NCI-H2196 (cell line): Measurements from ENCODE around the gene EMP2.
"Not testable (repeated sequence)": the region's sequence is repeated elsewhere in the genome, so short reads cannot be mapped to it uniquely, and the experiment has no call there.

Experiments
- DNase-seq: peaks from one replicate; lab custom pipeline; 2025; ENCODE audit not compliant: unreplicated experiment; lab: John Stamatoyannopoulos, UW

The EMP2 gene

DNA sequence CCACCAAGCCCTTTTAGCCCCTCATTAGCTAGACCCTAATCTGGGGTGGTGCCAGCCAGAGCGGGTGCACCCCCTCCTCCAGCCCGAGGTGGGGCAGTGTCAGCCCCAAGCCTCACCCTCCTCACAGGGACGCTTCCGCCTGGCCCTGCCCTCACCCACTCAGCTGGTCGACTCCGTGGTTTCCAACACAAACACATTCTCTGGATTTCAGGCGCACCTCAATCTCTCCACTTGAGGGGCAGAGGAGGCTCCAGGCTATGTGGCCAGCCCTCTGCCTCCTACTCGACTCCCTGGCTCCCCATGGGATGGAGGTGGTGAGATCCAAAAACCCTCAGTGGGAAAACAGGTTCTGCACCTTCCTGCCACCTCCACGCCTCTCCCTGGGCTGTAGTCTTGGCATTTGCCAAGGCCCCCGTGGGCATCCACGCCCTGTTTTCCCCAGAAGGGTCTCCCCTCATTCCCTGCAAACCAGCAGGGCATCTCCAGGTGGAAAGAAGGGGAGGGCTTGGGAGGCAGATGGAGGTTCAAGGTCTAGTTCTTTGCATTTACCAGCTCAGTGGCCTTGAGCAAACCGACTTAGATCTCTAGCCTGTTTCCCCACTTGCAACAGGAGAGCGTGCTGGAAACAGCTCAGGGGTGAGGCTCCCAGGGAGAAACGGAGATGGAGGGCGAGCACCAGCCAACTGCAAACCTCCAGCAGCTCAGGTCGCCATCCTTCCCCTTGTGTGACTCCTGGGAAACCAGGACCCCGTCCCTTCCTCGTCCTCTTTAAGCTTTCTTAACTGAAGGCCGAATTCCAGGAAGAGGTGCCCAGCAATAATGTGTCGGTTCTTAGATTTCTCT is 1.7 kb downstream of the EMP2 start:
- no peak for DNase-seq

DNA sequence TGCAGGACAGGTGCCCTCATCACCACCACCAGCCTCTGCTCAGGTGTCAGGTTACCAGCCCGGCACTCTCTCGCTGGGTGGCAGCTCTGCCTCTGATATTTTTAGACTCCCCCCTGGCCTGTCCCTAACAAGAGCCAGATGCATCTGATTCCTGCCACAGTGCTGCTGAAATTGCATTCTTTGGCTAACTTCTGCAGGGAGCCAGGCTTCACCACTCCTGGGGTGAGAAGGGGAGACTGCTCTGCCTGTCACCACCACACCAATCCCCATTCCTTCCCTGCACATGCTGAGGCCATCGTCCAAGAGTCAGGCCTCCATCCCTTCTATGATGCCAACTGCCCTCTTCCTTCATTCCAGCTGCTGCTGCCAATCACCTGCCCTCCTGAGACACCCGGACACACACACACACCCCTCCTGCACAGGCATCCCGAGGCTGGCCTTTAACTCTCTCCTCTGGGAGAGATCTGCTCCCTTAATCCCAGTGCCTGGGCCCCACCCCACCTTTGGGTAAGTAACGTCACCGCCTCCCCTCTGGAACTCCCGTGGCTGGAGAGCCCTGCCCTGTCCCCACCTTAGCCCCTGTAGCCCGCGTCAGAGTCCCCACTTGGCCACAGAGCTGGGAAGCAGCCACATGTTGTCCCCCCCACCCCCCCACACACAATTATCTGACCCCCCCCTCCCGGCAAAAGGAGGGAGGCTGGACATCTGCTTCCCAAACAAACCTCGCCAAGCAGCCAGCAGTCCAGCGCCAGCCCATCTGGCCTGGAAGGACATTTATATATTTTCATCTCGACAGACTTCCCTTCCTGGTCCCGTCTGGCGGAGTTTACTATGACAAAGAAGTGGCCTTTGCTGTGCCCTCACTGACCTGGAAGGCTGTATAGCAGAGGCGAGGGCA is 2.8 kb downstream of the EMP2 start:
- DNase-seq = peak; percentile 41

DNA sequence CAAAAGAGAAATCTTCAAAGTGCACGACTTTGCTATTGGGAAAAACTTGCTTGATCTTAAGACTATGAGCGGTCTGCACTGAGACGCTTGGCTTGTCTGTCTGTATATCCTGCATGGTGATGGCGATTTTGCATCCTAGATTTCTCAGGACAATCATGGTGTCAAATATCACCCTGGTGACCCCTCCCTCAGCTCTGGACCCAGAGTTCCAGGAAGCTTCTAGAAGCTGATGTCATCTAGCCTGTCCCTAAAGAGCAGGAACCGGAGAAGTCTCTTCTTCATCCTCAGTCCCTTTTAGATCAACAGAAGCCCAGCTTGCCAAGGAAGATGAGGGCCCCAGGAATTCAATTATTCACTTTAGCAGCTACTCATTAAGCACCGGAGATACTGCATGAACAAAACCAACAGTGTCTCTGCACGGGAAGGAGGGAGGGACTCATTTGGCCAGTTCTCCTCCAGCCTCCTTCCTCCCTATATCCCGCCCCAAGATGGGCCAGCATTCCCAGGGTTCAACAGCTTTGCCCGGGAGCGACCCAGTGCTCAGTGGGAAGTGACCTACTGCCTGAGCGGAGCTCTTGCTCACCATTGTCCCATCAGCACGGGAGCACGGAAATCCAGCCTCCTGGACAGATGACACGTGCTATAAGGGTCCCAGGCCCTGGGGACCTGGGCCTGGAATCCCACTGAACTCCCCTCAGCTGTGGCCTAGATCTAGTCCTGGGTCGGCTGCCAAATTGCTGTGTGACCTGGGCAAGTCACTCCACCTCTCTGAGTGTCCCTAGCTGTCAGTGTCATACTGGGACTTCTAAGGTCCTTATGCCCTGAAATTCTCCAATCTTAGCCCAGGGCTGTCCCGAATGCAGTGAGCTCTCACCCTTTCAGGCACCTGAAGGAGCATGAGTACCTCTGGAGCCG is 3.8 kb downstream of the EMP2 start:
- DNase-seq = no peak

DNA sequence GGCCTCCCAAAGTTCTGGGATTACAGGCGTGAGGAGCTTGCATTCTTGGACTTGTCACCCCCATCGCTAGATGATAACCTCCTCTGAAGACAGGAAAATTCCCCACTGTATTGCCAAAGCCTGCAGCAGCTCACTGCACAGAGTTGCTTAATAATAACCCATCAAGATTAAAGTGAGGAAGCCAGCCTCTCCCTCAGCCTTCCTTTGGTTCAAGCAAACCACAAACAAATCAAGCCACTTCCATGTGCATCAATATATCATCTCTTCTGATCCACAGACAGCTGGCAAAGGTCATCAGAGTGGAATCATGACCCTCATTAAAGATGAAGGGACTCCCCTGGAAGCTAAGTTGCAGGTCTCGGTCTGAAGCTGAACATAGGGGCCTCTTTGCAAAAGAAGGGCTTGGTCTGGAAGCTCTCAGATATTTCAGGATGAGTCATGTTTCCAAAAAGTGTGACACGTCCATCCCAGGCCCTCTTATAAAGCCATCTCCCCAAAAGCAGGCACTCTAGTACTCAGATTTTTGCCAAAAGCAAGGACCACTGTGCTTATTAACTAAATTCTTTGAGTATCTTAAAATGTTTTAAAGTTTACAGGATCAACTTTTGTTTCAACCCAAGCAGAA is 4.8 kb downstream of the EMP2 start:
- DNase-seq = no peak

DNA sequence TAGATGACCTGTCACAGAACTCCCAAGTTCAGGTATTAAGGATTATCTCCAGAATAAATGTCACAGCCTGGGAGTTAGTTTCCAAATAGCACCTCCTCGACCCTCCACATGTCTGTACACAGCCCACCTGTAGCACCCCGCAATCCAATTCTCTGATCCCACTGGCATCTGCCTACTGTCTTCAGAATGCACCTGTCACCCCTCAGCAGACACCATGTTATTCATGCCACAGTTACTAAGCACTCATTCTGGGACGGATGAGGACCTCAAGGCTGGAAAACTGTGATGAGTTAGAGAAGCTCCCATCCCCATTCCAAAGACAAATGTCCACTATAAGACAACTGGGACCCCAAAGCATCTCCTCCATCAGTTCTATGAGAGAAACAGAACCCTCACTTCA is 7.8 kb downstream of the EMP2 start:
- DNase-seq = no peak

DNA sequence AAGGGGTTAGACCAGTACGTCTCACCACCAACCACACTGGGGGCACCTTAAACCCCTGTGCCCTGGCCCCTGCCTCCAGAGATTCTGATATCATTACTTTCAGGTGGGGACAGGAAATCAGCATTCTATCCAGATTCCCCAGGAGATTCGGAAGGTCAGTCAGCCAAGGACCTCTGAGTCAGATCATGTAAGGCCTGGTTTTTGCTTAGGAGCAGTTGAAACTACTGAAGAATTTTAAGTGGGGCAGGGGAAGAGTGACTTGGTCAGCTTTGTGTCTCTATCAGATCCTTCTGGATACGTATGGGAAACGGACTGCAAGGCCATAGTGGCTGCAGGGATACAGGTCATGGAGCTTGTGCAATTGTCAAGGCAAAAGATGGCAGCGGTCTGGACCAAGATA is 9.0 kb downstream of the EMP2 start:
- no peak for DNase-seq

DNA sequence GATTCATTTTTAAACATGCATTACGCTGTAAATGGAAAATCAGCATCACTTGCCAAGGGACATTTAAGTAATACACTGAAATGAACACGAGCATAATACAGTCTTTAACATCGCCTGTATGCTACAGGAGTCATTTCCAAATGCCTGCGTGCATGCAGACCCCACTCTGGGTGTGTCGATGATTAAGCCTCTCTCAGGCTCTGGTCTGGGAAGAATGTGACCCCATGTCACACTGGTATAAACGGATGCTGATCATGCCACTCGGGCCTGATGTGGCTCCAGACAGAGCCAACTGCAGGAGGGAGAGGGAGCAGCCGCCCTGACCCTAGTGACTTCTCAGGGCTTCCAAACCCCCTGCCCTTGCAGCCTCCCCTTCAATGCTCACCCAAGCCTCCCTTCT is 10.8 kb downstream of the EMP2 start:
- DNase-seq = no peak

DNA sequence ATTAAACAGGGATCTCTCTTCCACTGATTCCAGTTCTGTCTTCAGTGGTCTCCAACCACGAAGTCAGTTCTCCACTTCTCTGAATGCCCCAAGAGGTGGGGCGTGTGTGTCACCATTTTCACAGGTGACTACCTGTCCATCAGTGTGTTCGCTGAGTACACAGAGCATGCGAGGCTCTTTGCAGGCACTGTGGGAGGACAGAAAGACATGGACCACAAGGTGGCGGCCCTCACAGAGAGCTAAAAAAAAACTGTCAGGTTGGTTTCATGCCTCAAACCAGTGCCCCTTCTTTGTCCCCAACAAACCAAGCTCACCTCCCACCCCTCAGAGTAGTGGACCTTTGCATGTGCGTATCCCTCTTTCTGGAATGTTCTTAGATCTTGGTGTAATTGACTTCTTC is 13.8 kb downstream of the EMP2 start:
- no peak for DNase-seq

DNA sequence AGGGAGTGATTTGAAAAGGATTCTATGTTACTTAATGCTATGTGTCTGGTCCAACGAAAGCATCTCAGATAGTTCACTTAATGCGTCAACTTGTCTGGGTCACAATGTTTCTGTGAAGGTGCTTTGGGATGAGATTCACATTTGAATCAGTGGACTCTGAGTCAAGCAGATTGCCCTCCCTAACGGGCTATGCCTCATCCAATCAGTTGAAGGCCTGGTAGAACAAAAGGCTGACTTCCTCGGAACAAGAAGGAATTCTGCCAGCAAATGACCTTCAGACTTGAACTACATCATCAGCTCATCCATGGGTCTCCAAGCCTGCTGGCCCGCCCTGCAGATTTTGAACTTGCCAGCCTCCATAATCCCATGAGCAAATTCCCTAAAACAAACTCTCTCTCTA is 15.2 kb downstream of the EMP2 start:
- DNase-seq = no peak

DNA sequence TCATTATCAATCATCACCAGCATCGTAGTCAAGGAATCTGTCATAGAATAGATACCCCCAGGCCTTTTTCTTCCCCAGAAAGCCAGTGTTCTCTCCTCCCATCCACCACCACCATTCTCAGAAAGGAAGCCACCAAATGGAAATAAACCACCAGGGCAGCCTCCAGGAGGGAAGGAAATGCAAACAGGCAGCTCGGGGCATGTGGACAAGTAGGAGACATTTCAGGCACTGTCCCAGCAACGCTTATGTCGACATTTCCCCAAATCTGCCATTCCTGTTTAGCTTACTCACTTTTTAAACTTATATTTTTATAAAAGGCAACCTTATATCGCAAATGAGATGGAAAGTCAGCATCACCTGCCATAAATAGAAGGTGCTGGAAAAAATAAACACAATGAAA is 15.8 kb downstream of the EMP2 start:
- DNase-seq = no peak

DNA sequence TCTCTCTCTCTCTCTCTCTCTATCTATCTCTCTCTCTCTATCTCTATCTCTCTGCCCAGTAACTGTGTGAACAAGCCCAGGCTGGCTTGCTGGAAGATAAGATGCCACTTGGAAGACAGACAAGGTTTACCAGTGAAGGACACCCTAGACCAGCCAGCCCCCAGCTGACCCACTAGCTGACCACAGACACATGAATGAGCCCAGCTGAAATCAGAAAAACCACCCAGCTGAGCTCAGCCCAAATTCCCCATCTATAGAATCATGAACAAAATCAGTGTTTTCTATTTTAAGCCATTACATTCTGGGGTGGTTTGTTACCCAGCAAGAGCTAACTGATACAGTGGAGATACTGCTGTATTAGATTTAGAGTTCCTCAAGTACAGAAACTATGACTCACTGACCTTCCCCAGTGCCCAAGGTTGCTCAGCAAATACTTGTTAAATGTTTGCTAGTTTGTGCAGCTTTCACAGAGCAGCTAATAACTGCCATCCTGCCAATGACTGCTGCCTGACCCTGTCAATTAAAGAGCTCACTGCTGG is 18.0 kb downstream of the EMP2 start:
- DNase-seq = no peak

DNA sequence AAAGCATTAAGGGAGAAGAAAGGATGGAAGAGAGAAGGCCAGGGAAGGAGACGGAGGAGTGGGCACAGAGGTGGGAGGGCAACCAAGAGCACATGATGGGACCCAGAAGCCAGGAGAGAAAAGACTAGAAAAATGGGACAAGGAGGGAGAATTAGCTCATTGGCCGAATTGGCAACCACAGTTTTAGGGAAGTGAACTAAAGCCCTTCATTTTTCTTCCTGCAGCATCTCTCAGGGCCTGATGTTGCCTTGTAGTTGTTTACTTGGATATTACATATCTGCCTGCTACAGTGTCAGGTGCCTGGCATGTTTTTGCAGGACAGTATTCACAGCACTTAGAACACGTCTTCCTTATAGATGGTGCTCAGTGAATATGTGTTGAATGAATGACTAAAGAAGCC is 19.0 kb downstream of the EMP2 start:
- no peak for DNase-seq

DNA sequence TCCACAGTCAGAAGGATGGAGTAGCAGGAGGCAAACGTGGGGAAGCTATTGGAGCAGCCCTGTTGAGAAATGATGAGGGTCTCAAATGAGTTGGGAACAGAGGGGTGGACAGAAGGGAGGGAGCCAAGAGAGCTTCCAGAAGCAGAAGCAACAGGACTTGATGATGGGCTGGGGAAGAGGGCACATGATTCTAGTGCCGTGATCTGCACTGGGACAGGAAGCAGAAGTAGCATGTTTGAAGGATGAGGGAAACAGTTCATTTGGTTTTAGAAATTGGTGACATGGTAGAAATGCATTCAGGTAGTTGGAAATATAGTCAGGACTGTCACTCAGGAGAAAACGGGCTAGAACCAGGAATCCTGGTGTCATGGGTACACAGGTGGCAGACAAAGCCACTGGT is 19.4 kb downstream of the EMP2 start:
- DNase-seq = no peak

DNA sequence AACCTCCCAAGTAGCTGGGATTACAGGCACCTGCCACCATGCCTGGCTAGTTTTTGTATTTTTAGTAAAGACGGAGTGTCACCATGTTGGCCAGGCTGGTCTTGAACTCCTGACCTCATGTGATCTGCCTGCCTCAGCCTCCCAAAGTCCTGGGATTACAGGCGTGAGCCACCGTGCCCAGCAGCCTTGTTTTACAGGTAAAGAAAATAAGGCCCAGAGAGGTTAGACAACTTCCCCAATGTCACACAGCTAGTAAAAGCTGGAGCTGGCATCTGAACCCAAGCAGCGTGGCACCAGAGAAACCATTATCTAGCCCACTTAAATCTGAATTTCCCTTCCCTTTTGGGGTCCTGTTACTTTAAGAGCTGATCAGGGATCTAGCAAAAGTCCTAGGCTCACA is 20.6 kb downstream of the EMP2 start:
- DNase-seq = not testable (repeated sequence)

DNA sequence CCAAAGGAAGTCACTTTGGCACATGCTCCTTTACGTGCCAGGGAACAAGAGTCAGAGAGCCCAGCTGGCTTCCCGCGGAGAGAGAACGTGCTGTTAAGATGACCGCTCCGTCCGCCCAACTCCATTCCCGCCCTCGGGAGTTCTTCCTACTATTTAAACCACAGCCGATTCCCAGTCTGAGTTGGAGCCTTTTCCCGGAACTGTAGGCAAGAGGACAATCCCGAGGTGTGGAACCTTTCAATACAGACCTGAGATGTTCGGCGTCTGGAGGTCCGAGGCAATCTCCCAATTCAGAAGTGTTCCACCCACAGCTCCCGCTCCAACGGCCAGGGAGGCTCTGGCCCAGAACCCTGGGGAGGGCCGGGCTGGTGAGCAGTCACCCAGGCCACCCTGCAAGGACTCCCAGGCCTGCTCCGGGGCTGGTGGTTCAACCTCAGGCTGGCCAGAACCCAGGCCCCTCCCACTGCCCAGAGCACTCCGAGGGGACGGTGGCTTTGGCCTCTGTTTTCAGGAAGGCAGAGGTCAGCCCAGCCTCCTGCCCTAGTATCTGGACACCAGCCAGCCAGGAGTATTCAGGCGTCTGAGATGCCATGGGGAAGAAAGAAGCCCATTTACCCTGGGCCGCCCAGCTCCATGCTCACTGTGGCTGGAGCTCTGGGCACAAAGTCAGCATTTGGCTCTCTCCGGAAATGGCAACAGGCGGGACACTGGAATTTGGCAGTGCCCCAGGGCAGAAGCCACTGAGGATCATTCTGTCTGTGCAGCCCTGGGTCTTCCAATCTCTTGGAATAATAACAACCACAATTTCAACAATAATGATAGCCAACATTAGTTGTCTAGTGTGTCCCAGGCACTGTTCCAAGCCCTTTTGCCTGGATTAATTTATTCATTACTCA is 21.4 kb downstream of the EMP2 start:
- DNase-seq = peak; percentile 86

DNA sequence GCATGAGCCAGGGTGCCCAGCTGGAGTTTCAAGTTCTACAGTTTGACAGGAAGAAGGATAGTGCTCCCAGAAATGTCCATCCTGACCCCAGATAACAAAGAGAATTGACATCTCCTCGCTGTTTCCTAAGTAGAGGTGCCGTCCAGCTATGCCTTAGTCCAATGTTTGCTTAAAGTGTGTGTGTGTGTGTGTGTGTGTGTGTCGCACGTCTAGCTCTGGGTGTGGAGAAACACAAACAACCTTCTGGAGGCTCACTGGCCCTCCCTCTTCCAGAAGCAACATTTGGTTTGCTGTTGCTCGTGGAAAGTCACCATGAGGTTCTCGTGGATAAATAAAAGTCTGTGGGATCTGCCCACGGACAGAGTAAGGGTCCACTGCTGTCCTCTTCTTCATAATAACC is 22.1 kb downstream of the EMP2 start:
- peak; percentile 56 for DNase-seq

DNA sequence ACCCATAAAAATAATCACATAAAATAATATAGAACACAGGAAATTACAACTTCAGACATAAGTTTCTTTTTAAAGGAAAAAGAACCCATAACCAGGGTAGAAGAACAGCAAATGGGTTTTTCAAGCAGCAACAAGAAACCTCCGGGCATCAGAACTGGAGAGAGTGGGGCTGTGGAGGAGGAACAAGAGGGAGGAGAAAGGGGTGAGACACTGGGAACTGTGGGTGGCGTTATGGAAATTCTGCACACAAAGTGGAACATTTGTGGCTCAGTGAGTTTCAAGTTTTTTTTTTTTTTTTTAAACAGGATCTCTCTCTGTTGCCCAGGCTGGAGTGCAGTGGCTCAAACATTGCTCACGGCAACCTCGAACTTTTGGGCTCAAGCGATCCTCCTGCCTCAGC is 22.6 kb downstream of the EMP2 start:
- DNase-seq = no peak

DNA sequence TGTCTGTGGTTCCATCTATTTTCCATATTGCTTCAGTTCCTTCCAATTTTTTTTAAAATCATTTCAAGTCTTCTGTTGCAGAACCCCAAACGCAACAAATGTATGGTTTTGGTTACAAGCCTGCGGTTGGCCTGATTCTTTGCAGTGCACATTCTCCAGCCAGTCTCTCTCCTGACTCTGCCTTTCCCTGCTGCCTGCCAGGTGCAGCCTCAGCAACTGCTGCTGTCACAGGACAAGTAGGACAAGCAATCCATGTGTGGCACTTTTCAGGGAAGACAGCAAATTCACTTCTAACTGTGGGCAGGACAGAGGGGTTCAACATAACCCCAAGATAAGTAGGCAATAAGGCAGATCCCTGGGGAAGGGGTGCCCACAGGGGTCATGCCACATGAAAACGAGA is 24.2 kb downstream of the EMP2 start:
- DNase-seq = no peak

DNA sequence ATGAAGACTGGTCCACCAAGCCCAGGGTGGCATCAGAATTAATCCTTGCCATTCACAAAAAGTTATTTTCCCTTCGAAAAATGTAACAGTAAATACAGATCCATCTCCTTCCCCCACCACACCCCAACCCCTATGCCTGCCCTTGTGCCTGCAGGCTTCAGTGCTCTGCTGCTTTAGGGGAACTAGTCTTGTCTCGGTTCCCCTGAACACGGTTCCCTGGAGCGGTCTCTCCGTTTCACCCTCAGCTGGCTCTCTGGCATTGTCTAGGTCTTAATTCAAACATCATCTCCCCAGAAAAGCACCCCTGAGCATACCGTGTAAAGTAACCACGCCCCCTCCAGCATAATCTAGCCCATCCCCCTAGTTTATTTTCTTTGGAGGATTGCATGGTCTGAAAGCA is 25.8 kb downstream of the EMP2 start:
- no peak for DNase-seq
